GM18519 (cell line): Measurements from ENCODE around the gene COLEC11.
A peak's percentile ranks its signal among the peaks of the same experiment; 100 is the strongest.
"Not testable (repeated sequence)": the region's sequence is repeated elsewhere in the genome, so short reads cannot be mapped to it uniquely, and the experiment has no call there.

Source experiments
- ATAC-seq: cut with Tn5 transposase; IDR thresholded peaks from one replicate; pipeline ENCODE4 v1.9.1; 2021; ENCODE audit warnings: mild to moderate bottlenecking, moderate library complexity; ENCODE audit not compliant: unreplicated experiment, low FRiP score

COLEC11 gene

GRCh38 chr2:3649581-3649980 lies 54.7 kb downstream of the COLEC11 start:
- ATAC-seq, result no peak

- no peak for ATAC-seq
Measured at GRCh38 chr2:3650140-3650920, 55.4 kb downstream of the COLEC11 start.

GRCh38 chr2:3651691-3652648 lies 57.1 kb downstream of the COLEC11 start:
- peak; percentile 87 for ATAC-seq

- no peak for ATAC-seq
Measured at GRCh38 chr2:3652896-3653625, 58.1 kb downstream of the COLEC11 start.

- ATAC-seq, result no peak
Measured at GRCh38 chr2:3654011-3654410, 59.1 kb downstream of the COLEC11 start.

GRCh38 chr2:3654531-3655225 lies 59.8 kb downstream of the COLEC11 start:
- ATAC-seq, result no peak

- no peak for ATAC-seq
Measured at GRCh38 chr2:3655871-3656761, 61.2 kb downstream of the COLEC11 start.

GRCh38 chr2:3656762-3657721 lies 62.1 kb downstream of the COLEC11 start:
- ATAC-seq, result no peak

- ATAC-seq, result no peak
Measured at GRCh38 chr2:3657881-3658280, 63.0 kb downstream of the COLEC11 start, which contains the start of gene ALLC. ALLC (plus strand) TSS chr2:3658200; CDS start chr2:3671158, 12,958 bp downstream.

GRCh38 chr2:3659447-3660432 lies 64.8 kb downstream of the COLEC11 start:
- ATAC-seq, result no peak

- ATAC-seq, result not testable (repeated sequence)
Measured at GRCh38 chr2:3660640-3661039, 65.7 kb downstream of the COLEC11 start.

- ATAC-seq, result no peak
Measured at GRCh38 chr2:3661149-3661660, 66.3 kb downstream of the COLEC11 start.

- ATAC-seq, result no peak
Measured at GRCh38 chr2:3662239-3662638, 67.3 kb downstream of the COLEC11 start.

GRCh38 chr2:3664118-3664517 lies 69.2 kb downstream of the COLEC11 start:
- ATAC-seq, result no peak

GRCh38 chr2:3664925-3665324 lies 70.0 kb downstream of the COLEC11 start:
- no peak for ATAC-seq

- ATAC-seq, result no peak
Measured at GRCh38 chr2:3665886-3666612, 71.1 kb downstream of the COLEC11 start.
